ENCODE data around the gene REXO1. TPM values are rescaled to one million over a fixed set of nuclear protein-coding genes. Genes with fewer than 3 reads are reported as not detected.
"Not testable (repeated sequence)": the region's sequence is repeated elsewhere in the genome, so short reads cannot be mapped to it uniquely, and the experiment has no call there.

Gene REXO1
- total and polyA plus RNA-seq, 2 experiments from 2014 or later, result 19.2 to 39.7 TPM

DNA sequence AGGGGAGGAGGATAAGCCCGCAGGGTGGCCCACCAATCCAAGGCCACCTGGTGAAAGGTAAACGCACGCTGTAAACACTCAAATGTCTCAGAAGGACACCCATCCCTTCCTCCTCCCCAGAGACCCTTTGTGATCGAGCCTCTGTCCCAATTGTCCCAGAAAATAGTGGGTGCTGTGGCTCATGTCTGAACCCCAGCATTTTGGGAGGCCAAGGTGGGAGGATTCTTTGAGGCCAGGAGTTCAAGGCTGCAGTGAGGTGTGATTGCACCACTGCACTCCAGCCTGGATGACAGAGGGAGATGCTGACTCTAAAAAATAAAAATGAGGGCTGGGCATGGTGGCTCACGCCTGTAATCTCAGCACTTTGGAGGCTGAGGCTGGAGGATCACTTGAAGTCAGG, 40.1 kb upstream of the REXO1 start:
- H3K36me3 ChIP-seq, result no peaks in the 10 kb centered on the region
- no peak overlapping the region for H3K4me3 ChIP-seq
- peaks cover 14% of the 10 kb centered on the region for H3K4me1 ChIP-seq (ENCODE audit: low read depth)
- DNase-seq (ENCODE audit: low read depth in 1 of 2, low spot score in 1 of 2), result no peak
- H3K27ac ChIP-seq, result no peak overlapping the region
- H3K27me3 ChIP-seq, result no peaks in the 10 kb centered on the region
- H3K9me3 ChIP-seq (ENCODE audit: low read depth), result no peaks in the 10 kb centered on the region
- TF ChIP-seq, protein P1, sequence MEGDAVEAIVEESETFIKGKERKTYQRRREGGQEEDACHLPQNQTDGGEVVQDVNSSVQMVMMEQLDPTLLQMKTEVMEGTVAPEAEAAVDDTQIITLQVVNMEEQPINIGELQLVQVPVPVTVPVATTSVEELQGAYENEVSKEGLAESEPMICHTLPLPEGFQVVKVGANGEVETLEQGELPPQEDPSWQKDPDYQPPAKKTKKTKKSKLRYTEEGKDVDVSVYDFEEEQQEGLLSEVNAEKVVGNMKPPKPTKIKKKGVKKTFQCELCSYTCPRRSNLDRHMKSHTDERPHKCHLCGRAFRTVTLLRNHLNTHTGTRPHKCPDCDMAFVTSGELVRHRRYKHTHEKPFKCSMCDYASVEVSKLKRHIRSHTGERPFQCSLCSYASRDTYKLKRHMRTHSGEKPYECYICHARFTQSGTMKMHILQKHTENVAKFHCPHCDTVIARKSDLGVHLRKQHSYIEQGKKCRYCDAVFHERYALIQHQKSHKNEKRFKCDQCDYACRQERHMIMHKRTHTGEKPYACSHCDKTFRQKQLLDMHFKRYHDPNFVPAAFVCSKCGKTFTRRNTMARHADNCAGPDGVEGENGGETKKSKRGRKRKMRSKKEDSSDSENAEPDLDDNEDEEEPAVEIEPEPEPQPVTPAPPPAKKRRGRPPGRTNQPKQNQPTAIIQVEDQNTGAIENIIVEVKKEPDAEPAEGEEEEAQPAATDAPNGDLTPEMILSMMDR (IDR thresholded peaks at IDR 0.05; ENCODE audit: low read depth, low read length), result no peak

- Histone ChIP-seq H3K4me1 (ENCODE audit: low read depth) (peaks cover 28% of the 10 kb centered on the region), H3K27ac (peak overlapping the region; percentile 86)
- not testable (repeated sequence) for H3K4me3 ChIP-seq; H3K36me3 ChIP-seq; H3K9me3 ChIP-seq (ENCODE audit: low read depth); H3K27me3 ChIP-seq; DNase-seq (ENCODE audit: low read depth in 1 of 2, low spot score in 1 of 2)
These were observed 38.1 kb upstream of the REXO1 start for GRCh38 chr19:1886360-1886759.

DNA sequence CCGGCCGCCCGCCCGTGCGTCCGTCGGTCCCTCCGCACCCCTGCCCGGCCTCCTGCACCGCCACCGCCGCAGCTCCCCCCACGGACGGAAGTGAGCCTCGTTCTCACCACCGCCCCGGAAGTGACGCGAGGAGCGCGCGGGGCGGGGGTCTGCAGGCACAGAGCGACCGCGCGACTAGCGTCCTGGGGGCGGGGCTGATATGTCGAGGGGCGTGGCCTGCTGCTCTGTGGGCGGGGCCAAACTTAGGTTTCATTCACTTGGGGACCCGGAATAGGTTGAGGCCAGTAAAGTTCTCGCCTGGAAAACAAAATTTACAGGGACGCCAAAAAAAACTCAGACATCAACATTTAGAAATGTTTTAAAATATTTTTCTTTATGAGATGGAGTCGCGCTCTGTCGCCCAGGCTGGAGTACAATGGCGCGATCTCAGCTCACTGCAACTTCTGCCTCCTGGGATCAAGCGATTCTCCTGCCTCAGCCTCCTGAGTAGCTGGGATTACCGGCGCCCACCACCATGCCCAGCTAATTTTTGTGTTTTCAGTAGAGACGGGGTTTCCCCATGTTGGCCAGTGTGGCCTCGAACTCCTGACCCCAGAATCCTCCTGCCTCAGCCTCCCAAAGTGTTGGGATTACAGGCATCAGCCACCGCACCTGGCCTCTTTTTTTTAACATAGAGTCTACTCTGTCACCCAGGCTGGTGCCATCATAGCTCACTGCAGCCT, 37.3 kb upstream of the REXO1 start, which contains the start of gene ABHD17A:
ABHD17A (minus strand) TSS at position 99 of the 722 bp plus-strand sequence. CDS start 3,930 bp downstream, outside the sequence.
- not testable (repeated sequence) for H3K9me3 ChIP-seq (ENCODE audit: low read depth); H3K27me3 ChIP-seq; H3K36me3 ChIP-seq
- DNase-seq (ENCODE audit: low read depth in 1 of 2, low spot score in 1 of 2), result peak; percentile 95 to 96
- H3K27ac ChIP-seq, result peak within 1 kb of the TSS; percentile 69
- H3K4me3 ChIP-seq, result peak within 1 kb of the TSS; percentile 97
- H3K4me1 ChIP-seq (ENCODE audit: low read depth), result peaks cover 28% of the 10 kb centered on the region

GRCh38 chr19:1884719-1885334, 36.5 kb upstream of the REXO1 start:
- peak overlapping the region; percentile 97 for H3K4me3 ChIP-seq
- H3K27ac ChIP-seq, result peak overlapping the region; percentile 69
- H3K36me3 ChIP-seq, result no peaks in the 10 kb centered on the region
- TF ChIP-seq, protein P1 (IDR thresholded peaks at IDR 0.05; ENCODE audit: low read depth, low read length), result no peak
- peaks cover 28% of the 10 kb centered on the region for H3K4me1 ChIP-seq (ENCODE audit: low read depth)
- H3K27me3 ChIP-seq, result no peaks in the 10 kb centered on the region
- peak in 1 of 2 donors; percentile 38 for DNase-seq (ENCODE audit: low read depth in 1 of 2, low spot score in 1 of 2)
- no peaks in the 10 kb centered on the region for H3K9me3 ChIP-seq (ENCODE audit: low read depth)

GRCh38 chr19:1884291-1884718, 36.0 kb upstream of the REXO1 start:
- Histone ChIP-seq H3K4me3 (peak overlapping the region; percentile 97), H3K27ac (no peak overlapping the region), H3K9me3 (ENCODE audit: low read depth) (no peaks in the 10 kb centered on the region), H3K27me3 (no peaks in the 10 kb centered on the region), H3K4me1 (ENCODE audit: low read depth) (peaks cover 28% of the 10 kb centered on the region), H3K36me3 (no peaks in the 10 kb centered on the region)
- TF ChIP-seq, protein P1 (IDR thresholded peaks at IDR 0.05; ENCODE audit: low read depth, low read length), result no peak
- no peak for DNase-seq (ENCODE audit: low read depth in 1 of 2, low spot score in 1 of 2)

DNA sequence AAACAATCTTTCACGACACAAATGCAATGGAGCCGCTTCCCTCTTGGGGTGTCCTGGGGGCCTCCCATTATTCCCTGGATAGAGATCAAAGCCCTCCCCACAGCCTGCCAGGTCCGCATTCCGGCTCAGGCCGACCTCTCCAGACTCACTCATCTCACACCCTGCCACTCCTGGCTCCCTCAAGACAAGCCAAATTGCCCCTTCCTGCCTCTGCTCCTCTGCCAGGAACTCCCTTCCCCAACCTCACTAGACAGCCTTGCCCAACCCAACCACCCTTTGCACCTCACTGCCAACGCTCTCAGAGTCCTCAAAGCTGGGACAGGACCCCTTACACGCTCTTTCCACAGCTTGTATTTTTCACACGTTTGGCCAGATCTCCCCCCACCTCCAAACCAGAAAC, 35.5 kb upstream of the REXO1 start:
- H3K27ac ChIP-seq, result no peak overlapping the region
- H3K4me1 ChIP-seq (ENCODE audit: low read depth), result peaks cover 28% of the 10 kb centered on the region

More for the DNA sequence above, 35.5 kb upstream of the REXO1 start:
- no peak for DNase-seq (ENCODE audit: low read depth in 1 of 2, low spot score in 1 of 2)
- TF ChIP-seq, protein P1 (IDR thresholded peaks at IDR 0.05; ENCODE audit: low read depth, low read length), result no peak
- Histone ChIP-seq H3K9me3 (ENCODE audit: low read depth) (no peaks in the 10 kb centered on the region), H3K27me3 (no peaks in the 10 kb centered on the region), H3K4me3 (peak overlapping the region; percentile 97), H3K36me3 (no peaks in the 10 kb centered on the region)

All from cardiac muscle cell (in vitro differentiated cells and primary cell).